Astrocyte (in vitro differentiated cells and primary cell): ENCODE results near the gene ESD.

Source experiments
- EZH2 ChIP-seq: IDR thresholded peaks from 2 replicates; pipeline ENCODE4 v1.6.1; 2012; ENCODE audit warnings: mild to moderate bottlenecking, low read length, inconsistent platforms; ENCODE audit not compliant: insufficient read depth
- TF ChIP-seq, protein P1 (sequence below): IDR thresholded peaks from 2 replicates; pipeline ENCODE4 v1.5.1; 2011; ENCODE audit warnings: low read depth, mild to moderate bottlenecking, inconsistent platforms, low read length, moderate library complexity; ENCODE audit not compliant: insufficient read depth

- no peak for TF ChIP-seq EZH2
- TF ChIP-seq, protein P1, sequence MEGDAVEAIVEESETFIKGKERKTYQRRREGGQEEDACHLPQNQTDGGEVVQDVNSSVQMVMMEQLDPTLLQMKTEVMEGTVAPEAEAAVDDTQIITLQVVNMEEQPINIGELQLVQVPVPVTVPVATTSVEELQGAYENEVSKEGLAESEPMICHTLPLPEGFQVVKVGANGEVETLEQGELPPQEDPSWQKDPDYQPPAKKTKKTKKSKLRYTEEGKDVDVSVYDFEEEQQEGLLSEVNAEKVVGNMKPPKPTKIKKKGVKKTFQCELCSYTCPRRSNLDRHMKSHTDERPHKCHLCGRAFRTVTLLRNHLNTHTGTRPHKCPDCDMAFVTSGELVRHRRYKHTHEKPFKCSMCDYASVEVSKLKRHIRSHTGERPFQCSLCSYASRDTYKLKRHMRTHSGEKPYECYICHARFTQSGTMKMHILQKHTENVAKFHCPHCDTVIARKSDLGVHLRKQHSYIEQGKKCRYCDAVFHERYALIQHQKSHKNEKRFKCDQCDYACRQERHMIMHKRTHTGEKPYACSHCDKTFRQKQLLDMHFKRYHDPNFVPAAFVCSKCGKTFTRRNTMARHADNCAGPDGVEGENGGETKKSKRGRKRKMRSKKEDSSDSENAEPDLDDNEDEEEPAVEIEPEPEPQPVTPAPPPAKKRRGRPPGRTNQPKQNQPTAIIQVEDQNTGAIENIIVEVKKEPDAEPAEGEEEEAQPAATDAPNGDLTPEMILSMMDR, result no peak
Observed at GRCh38 chr13:46743191-46743590, 53.8 kb downstream of the ESD start.
